BJ (cell line): ENCODE measurements around the gene TMEM91. TPM values are rescaled to one million over a fixed set of nuclear protein-coding genes. Genes with fewer than 3 reads are reported as not detected.
"Not testable (repeated sequence)": the region's sequence is repeated elsewhere in the genome, so short reads cannot be mapped to it uniquely, and the experiment has no call there.

ENCODE experiments used
- CTCF ChIA-PET: fragments of 350-600 bp; formaldehyde crosslinking; extraction: SDS; loops from one replicate; lab custom pipeline; 2021; ENCODE audit warnings: antibody characterized with exemption, inconsistent platforms; lab: Yijun Ruan, JAX
- POLR2A ChIA-PET: fragments of 300-600 bp; sonication (Branson Sonifier 250); formaldehyde crosslinking; extraction: SDS; loops from one replicate; lab custom pipeline; 2021; ENCODE audit warnings: antibody characterized with exemption; lab: Charles Lee
- DNase-seq: peaks from one replicate; pipeline ENCODE4 v3.0.0-alpha.2; 2011; ENCODE audit warnings: low read depth
- H3K27me3 ChIP-seq: 2 replicates; pipeline ENCODE4 v1.6.0; 2011; ENCODE audit warnings: low read length; ENCODE audit not compliant: control insufficient read depth, insufficient read depth
- H3K36me3 ChIP-seq: 2 replicates; pipeline ENCODE4 v1.5.1; 2011; ENCODE audit warnings: low read length; ENCODE audit not compliant: control insufficient read depth, insufficient read depth
- H3K4me3 ChIP-seq: 2 replicates; pipeline ENCODE4 v1.5.1; 2011; ENCODE audit warnings: low read depth, mild to moderate bottlenecking, control low read depth, low read length
- polyA plus RNA-seq: library from polyadenylated mRNA; depleted of rRNA; stranded (reverse); fragments of >200 nt; gene quantifications from 2 replicates; pipeline ENCODE4 v1.2.3, GENCODE V29; 2011
- TF ChIP-seq, protein P1 (sequence below): IDR thresholded peaks from 2 replicates; pipeline ENCODE4 v1.5.1; 2011; ENCODE audit warnings: low read depth, mild to moderate bottlenecking, control low read depth, inconsistent platforms, low read length, moderate library complexity; ENCODE audit not compliant: insufficient read depth

Gene TMEM91
- polyA plus RNA-seq, 1 experiment = 5.1 TPM

DNA sequence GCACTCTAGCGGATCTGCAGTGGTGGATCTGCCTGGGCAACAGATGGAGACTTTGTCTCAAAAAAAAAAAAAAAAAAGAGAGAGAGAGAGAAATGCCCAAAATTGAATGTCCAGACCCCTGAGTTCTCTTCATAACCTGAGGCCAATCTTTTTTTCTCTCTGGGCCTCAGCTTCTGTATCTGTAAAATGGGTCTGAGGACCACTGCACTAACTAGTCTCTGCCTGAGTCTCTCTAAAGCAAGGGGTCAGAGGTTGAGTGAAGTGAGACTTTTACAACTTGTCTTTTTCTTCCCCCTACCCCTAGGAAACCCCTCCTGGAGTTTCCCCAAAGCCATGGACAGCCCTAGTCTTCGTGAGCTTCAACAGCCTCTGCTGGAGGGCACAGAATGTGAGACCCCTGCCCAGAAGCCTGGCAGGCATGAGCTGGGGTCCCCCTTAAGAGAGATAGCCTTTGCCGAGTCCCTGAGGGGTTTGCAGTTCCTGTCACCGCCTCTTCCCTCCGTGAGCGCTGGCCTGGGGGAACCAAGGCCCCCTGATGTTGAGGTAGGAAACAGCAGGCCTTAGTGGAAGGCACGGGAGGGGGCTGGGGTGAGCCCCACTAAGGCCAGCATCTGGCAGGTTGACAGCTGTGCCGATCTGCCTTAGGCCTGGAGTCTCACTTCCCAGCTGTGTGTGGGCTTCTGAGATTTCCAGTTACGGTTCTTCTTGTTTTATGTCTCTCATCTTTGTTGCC, 1.8 kb downstream of the TMEM91 start:
- no peak for DNase-seq
- no peak overlapping the region for H3K4me3 ChIP-seq
- ChIA-PET CTCF (interaction anchor here (0.6 to 1.5 kb wide), 2 partner anchors 16 to 661 kb away, joined by 3 read pairs; partner anchors contain the start of gene ITPKC), POLR2A (interaction anchor here (0.6 kb wide), 1 partner anchor 703 kb away, joined by 11 read pairs; no protein-coding TSS in a partner anchor)
- TF ChIP-seq, protein P1, sequence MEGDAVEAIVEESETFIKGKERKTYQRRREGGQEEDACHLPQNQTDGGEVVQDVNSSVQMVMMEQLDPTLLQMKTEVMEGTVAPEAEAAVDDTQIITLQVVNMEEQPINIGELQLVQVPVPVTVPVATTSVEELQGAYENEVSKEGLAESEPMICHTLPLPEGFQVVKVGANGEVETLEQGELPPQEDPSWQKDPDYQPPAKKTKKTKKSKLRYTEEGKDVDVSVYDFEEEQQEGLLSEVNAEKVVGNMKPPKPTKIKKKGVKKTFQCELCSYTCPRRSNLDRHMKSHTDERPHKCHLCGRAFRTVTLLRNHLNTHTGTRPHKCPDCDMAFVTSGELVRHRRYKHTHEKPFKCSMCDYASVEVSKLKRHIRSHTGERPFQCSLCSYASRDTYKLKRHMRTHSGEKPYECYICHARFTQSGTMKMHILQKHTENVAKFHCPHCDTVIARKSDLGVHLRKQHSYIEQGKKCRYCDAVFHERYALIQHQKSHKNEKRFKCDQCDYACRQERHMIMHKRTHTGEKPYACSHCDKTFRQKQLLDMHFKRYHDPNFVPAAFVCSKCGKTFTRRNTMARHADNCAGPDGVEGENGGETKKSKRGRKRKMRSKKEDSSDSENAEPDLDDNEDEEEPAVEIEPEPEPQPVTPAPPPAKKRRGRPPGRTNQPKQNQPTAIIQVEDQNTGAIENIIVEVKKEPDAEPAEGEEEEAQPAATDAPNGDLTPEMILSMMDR = 0 out of 2 replicates have a peak, but pooled peaks have one; percentile 23
- H3K36me3 ChIP-seq = peaks cover 5% of the 10 kb centered on the region
- no peaks in the 10 kb centered on the region for H3K27me3 ChIP-seq

DNA sequence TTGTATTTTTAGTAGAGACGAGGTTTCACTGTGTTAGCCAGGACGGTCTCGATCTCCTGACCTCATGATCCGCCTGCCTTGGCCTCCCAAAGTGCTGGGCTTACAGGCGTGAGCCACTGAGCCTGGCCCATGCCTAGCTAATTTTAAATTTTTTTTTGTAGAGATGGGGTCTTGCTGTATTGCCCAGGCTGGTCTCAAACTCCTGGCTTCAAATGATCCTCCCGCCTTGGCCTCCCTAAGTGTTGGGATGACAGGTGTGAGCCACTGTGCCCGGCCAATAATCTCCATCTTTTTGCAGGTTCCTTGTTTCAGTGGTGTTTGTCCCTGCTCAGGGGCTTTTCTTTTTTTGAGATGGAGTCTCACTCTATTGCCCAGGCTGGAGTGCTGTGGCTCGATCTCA, 5.2 kb downstream of the TMEM91 start:
- not testable (repeated sequence) for H3K27me3 ChIP-seq, H3K4me3 ChIP-seq, DNase-seq
- H3K36me3 ChIP-seq = peaks cover 13% of the 10 kb centered on the region
- CTCF ChIA-PET = interaction anchor here (1.3 kb wide), 1 partner anchor 24 kb away, joined by 4 read pairs; no protein-coding TSS in a partner anchor
- POLR2A ChIA-PET = interaction anchor here (1.4 kb wide), 1 partner anchor 18 kb away, joined by 4 read pairs; the partner anchor contains the start of gene B9D2

DNA sequence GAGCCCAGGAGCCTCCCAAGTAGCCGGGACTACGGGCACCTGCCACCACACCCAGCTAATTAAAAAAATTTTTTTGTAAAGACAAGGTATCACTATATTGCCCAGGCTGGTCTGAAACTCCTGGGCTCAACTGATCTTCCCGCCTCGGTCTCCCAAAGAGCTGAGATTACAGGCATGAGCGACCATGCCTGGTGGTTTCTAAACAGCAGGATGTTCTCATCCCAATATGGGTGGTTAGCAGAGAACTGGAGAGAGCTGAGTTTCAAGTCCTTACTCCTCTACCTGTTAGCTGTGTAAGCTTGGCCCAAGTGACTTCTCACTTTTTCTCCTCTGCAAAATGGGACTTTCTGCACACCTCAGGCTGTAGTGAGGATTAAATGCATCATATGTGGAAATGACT, 8.0 kb downstream of the TMEM91 start:
- H3K27me3 ChIP-seq = no peaks in the 10 kb centered on the region
- TF ChIP-seq, protein P1 = no peak
- peaks cover 14% of the 10 kb centered on the region for H3K36me3 ChIP-seq
- H3K4me3 ChIP-seq = no peak overlapping the region
- ChIA-PET POLR2A (no interaction called here), CTCF (no interaction called here)
- DNase-seq = no peak

DNA sequence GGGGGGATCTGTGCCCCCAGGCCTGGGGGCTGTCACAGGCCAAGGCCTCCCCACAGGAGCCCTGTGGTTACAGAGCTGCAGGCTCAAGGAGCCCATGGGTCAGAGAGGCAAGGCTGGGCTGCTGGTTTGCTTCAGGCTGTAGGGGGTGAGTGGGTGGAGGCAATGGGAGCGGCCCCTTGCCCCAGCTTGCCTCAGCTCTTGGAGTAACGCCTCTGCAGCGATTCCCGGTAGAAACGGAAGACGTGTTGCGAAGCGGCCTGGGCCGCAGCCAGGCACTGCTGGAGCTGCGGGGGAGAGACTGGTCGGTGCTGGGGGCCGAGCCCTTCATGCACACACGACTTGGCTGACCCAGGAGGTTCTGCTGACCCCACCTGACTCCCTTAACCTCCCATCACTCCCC, 10.1 kb downstream of the TMEM91 start:
- H3K36me3 ChIP-seq = peaks cover 22% of the 10 kb centered on the region
- CTCF ChIA-PET = no interaction called here
- POLR2A ChIA-PET = no interaction called here
- no peak overlapping the region for H3K4me3 ChIP-seq
- no peaks in the 10 kb centered on the region for H3K27me3 ChIP-seq
- DNase-seq = no peak
- TF ChIP-seq, protein P1 = no peak

DNA sequence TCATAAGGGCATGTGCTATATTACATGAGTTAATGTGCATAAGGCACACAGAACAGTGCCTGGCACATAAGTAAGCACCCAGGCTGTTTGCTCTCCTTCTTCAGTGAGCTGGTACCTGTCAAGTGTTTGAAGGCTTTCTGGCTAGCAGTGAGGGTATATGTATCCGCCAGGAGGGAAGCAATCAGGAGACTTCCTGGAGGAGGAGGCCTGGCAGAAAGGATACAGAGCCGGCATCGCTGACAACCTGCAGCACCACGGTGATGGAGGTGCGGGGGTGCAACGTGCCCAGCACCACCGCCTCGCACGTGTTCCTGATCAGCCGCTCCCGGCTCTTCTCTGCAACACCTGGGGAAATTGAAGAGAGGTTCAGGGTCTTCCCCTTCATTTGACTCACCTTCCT, 15.3 kb downstream of the TMEM91 start:
- peaks cover 13% of the 10 kb centered on the region for H3K36me3 ChIP-seq
- no peak overlapping the region for H3K4me3 ChIP-seq
- TF ChIP-seq, protein P1 = no peak
- no peaks in the 10 kb centered on the region for H3K27me3 ChIP-seq
- ChIA-PET CTCF (interaction anchor here (1.9 kb wide), 1 partner anchor 39 kb away, joined by 4 read pairs; no protein-coding TSS in a partner anchor), POLR2A (no interaction called here)
- DNase-seq = no peak
